A549 (cell line): ENCODE data around the gene LUC7L2.

Experiments used
- JUN ChIP-seq, 2 experiments: fragments of >200 bp; sonication (Bioruptor Twin); formaldehyde crosslinking; IDR thresholded peaks; 2 replicates in 1 of 2; 3 replicates in 1 of 2; pipeline ENCODE4 v1.6.1; 2016 to 2017
- POLR2A ChIP-seq: IDR thresholded peaks from 2 replicates; pipeline ENCODE4 v1.6.1; 2012; ENCODE audit warnings: mild to moderate bottlenecking, low read length
- POLR2AphosphoS2 ChIP-seq: conservative IDR thresholded peaks from 2 replicates; pipeline ENCODE4 v1.6.1; 2012; ENCODE audit warnings: low read length, improper control_type of control experiment, inconsistent platforms
- RAD21 ChIP-seq, 2 experiments: fragments of >200 bp in 1 of 2; sonication (Bioruptor Twin) in 1 of 2; formaldehyde crosslinking in 1 of 2; IDR thresholded peaks in 1 of 2; conservative IDR thresholded peaks in 1 of 2; 2 replicates in 1 of 2; 3 replicates in 1 of 2; pipeline ENCODE4 v1.6.1; 2012 to 2018; ENCODE audit warnings: inconsistent platforms in 1 of 2
- RFX5 ChIP-seq: fragments of 450-650 bp; IDR thresholded peaks from 2 replicates; pipeline ENCODE4 v1.7.1; 2014; ENCODE audit warnings: antibody characterized with exemption, mild to moderate bottlenecking, moderate library complexity
- ZNF302 ChIP-seq: fragments of 250-450 bp; sonication (Bioruptor Pico); IDR thresholded peaks from 2 replicates; pipeline ENCODE4 v1.9.0; 2021; ENCODE audit warnings: inconsistent platforms, mild to moderate bottlenecking, moderate library complexity
- TF ChIP-seq, protein P1 (sequence below): IDR thresholded peaks from 2 replicates; pipeline ENCODE4 v1.6.1; 2012
- TF ChIP-seq, protein P2 (sequence below): fragments of >200 bp; sonication (Bioruptor Twin); formaldehyde crosslinking; IDR thresholded peaks from 3 replicates; pipeline ENCODE4 v1.5.1; 2016

DNA sequence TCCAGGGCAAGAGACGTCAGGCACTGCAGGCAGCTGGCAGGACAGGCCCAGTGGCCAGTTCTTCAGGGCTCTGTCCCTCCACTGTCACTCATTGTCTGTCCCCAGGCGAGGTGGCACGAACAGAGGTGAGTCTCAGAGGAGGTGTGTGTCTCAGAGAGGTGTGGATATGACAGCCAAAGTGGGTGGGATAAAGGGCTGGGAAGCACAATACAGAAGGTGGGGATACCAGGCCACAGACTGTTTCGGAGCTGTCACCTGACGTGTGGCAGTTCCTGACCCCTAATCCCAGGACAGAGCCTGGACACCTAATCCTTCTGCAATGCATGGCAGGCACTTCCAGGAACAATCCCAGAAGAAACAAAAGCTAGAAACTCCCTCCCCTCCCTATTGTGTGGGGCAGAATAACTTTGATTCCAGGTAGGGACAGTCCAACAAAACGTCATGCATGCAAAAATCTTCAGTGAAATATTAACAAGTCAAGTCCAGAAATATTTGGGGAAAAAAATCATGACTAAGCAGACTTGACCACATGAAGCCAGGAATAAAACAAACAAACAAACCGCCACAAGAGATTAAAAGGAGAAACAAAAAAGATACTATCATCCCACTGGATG lies 112.2 kb downstream of the LUC7L2 start:
- TF ChIP-seq, protein P1, sequence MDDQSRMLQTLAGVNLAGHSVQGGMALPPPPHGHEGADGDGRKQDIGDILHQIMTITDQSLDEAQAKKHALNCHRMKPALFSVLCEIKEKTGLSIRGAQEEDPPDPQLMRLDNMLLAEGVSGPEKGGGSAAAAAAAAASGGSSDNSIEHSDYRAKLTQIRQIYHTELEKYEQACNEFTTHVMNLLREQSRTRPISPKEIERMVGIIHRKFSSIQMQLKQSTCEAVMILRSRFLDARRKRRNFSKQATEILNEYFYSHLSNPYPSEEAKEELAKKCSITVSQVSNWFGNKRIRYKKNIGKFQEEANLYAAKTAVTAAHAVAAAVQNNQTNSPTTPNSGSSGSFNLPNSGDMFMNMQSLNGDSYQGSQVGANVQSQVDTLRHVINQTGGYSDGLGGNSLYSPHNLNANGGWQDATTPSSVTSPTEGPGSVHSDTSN = 0 out of 2 replicates have a peak, but pooled peaks have one; percentile 32
- TF ChIP-seq, protein P2, sequence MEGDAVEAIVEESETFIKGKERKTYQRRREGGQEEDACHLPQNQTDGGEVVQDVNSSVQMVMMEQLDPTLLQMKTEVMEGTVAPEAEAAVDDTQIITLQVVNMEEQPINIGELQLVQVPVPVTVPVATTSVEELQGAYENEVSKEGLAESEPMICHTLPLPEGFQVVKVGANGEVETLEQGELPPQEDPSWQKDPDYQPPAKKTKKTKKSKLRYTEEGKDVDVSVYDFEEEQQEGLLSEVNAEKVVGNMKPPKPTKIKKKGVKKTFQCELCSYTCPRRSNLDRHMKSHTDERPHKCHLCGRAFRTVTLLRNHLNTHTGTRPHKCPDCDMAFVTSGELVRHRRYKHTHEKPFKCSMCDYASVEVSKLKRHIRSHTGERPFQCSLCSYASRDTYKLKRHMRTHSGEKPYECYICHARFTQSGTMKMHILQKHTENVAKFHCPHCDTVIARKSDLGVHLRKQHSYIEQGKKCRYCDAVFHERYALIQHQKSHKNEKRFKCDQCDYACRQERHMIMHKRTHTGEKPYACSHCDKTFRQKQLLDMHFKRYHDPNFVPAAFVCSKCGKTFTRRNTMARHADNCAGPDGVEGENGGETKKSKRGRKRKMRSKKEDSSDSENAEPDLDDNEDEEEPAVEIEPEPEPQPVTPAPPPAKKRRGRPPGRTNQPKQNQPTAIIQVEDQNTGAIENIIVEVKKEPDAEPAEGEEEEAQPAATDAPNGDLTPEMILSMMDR = no peak
- TF ChIP-seq POLR2AphosphoS2 = no peak
- no peak for TF ChIP-seq POLR2A
- TF ChIP-seq JUN (IDR thresholded peaks at IDR 0.05) = no peak
- TF ChIP-seq RAD21 (conservative IDR thresholded peaks at IDR 0.05 in 1 of 2, IDR thresholded peaks at IDR 0.05 in 1 of 2) = no peak
- no peak for TF ChIP-seq ZNF302 (CRISPR knock-in tag)
- TF ChIP-seq RFX5 = no peak
